Measurements from ENCODE around the gene RPS6KB2. TPM values are rescaled to one million over a fixed set of nuclear protein-coding genes. Genes with fewer than 3 reads are reported as not detected.
A peak's percentile ranks its signal among the peaks of the same experiment; 100 is the strongest.

The RPS6KB2 gene
- polyA plus RNA-seq, 6 donors from 2014 or later = 37.9 to 54.7 (median 50.0) TPM

- H3K4me3 Mint-ChIP-seq = peak overlapping the region; percentile 86 to 99 (median 98)
These were observed 55.8 kb downstream of the RPS6KB2 start for GRCh38 chr11:67483831-67484665.

GRCh38 chr11:67484847-67485311 lies 56.6 kb downstream of the RPS6KB2 start:
- Mint-ChIP-seq H3K27me3 (no peaks in the 10 kb centered on the region), H3K9me3 (no peaks in the 10 kb centered on the region), H3K36me3 (peaks cover 8 to 14% of the 10 kb centered on the region in 2 donors), H3K4me1 (peaks cover 42 to 67% (median 66%) of the 10 kb centered on the region in 3 donors), H3K4me3 (peak overlapping the region; percentile 86 to 99 (median 98)), H3K27ac (peak overlapping the region; percentile 61 to 97 (median 96))
- DNase-seq = peak; percentile 70
- ATAC-seq (ENCODE audit: low read depth in 2 of 2) = peak; percentile 40 to 45

More at GRCh38 chr11:67483831-67484665, 55.8 kb downstream of the RPS6KB2 start:
- Mint-ChIP-seq H3K27me3 (no peaks in the 10 kb centered on the region), H3K9me3 (no peaks in the 10 kb centered on the region), H3K27ac (peak overlapping the region; percentile 61 to 99 (median 96)), H3K4me1 (peaks cover 42 to 64% (median 62%) of the 10 kb centered on the region in 3 donors), H3K36me3 (peaks cover 8 to 10% of the 10 kb centered on the region in 2 donors)
- DNase-seq = no peak
- ATAC-seq (ENCODE audit: low read depth in 2 of 2) = no peak

Other genes with a start within 250 kb of the RPS6KB2 start
- gene GRK2, start 162.0 kb upstream of the RPS6KB2 start, polyA plus RNA-seq (ENCODE audit: low read depth in 6 of 6) = 10 to 100 TPM; 17.9 to 63.4 (median 31.7) TPM
- gene ANKRD13D, start 139.2 kb upstream of the RPS6KB2 start, polyA plus RNA-seq (ENCODE audit: low read depth in 6 of 6) = 10 to 100 TPM in 2 of 6 donors, 1 to 10 TPM in 4; 3.5 to 18.4 (median 8.4) TPM
- under 1 TPM in 1 of 6 donors, not detected in 5; 0.18 TPM for gene SSH3, start 125.0 kb upstream of the RPS6KB2 start, polyA plus RNA-seq (ENCODE audit: low read depth in 6 of 6)
- gene POLD4, start 74.9 kb upstream of the RPS6KB2 start, polyA plus RNA-seq (ENCODE audit: low read depth in 6 of 6) = 100 to 1,000 TPM; 340 to 535 (median 458) TPM
- gene CLCF1, start 54.9 kb upstream of the RPS6KB2 start, polyA plus RNA-seq (ENCODE audit: low read depth in 6 of 6) = 10 to 100 TPM in 1 of 6 donors, 1 to 10 TPM in 5; 5.3 to 10.4 (median 7.7) TPM
- gene RAD9A, start 36.5 kb upstream of the RPS6KB2 start, polyA plus RNA-seq (ENCODE audit: low read depth in 6 of 6) = 10 to 100 TPM in 4 of 6 donors, 1 to 10 TPM in 2; 6.7 to 17.5 (median 11.0) TPM
- 100 to 1,000 TPM; 492 to 795 (median 530) TPM for gene PPP1CA, start 26.6 kb upstream of the RPS6KB2 start, polyA plus RNA-seq (ENCODE audit: low read depth in 6 of 6)
- 100 to 1,000 TPM; 190 to 304 (median 239) TPM for gene TBC1D10C, start 24.4 kb upstream of the RPS6KB2 start, polyA plus RNA-seq (ENCODE audit: low read depth in 6 of 6)
- gene CARNS1, start 12.8 kb upstream of the RPS6KB2 start, polyA plus RNA-seq (ENCODE audit: low read depth in 6 of 6) = 1 to 10 TPM in 5 of 6 donors, under 1 TPM in 1; 0.80 to 2.9 (median 1.7) TPM
- 1,000 to 10,000 TPM in 3 of 6 donors, 100 to 1,000 TPM in 3; 953 to 1,146 (median 1,009) TPM for gene PTPRCAP, start 9.2 kb downstream of the RPS6KB2 start, polyA plus RNA-seq (ENCODE audit: low read depth in 6 of 6)
- 1 to 10 TPM; 6.5 to 9.9 (median 8.7) TPM for gene CORO1B, start 15.0 kb downstream of the RPS6KB2 start, polyA plus RNA-seq (ENCODE audit: low read depth in 6 of 6)
- gene GPR152, start 24.2 kb downstream of the RPS6KB2 start, polyA plus RNA-seq (ENCODE audit: low read depth in 6 of 6) = 1 to 10 TPM in 5 of 6 donors, not detected in 1; 1.1 to 2.5 (median 1.7) TPM
- 1 to 10 TPM in 5 of 6 donors, not detected in 1; 1.5 to 6.8 (median 2.1) TPM for gene CABP4, start 26.9 kb downstream of the RPS6KB2 start, polyA plus RNA-seq (ENCODE audit: low read depth in 6 of 6)
- gene TMEM134, start 40.8 kb downstream of the RPS6KB2 start, polyA plus RNA-seq (ENCODE audit: low read depth in 6 of 6) = 100 to 1,000 TPM; 183 to 250 (median 221) TPM
- gene AIP, start 54.5 kb downstream of the RPS6KB2 start, polyA plus RNA-seq (ENCODE audit: low read depth in 6 of 6) = 100 to 1,000 TPM in 4 of 6 donors, 10 to 100 TPM in 2; 86.8 to 149 (median 120) TPM
- 10 to 100 TPM; 10.9 to 34.9 (median 14.5) TPM for gene PITPNM1, start 76.9 kb downstream of the RPS6KB2 start, polyA plus RNA-seq (ENCODE audit: low read depth in 6 of 6)
- gene CDK2AP2, start 79.7 kb downstream of the RPS6KB2 start, polyA plus RNA-seq (ENCODE audit: low read depth in 6 of 6) = 100 to 1,000 TPM in 5 of 6 donors, 10 to 100 TPM in 1; 87.4 to 161 (median 111) TPM
- gene CABP2, start 95.0 kb downstream of the RPS6KB2 start, polyA plus RNA-seq (ENCODE audit: low read depth in 6 of 6) = not detected
- 100 to 1,000 TPM; 225 to 406 (median 317) TPM for gene GSTP1, start 155.3 kb downstream of the RPS6KB2 start, polyA plus RNA-seq (ENCODE audit: low read depth in 6 of 6)
- gene NDUFV1, start 178.4 kb downstream of the RPS6KB2 start, polyA plus RNA-seq (ENCODE audit: low read depth in 6 of 6) = 100 to 1,000 TPM; 110 to 165 (median 124) TPM
- gene NUDT8, start 201.4 kb downstream of the RPS6KB2 start, polyA plus RNA-seq (ENCODE audit: low read depth in 6 of 6) = 10 to 100 TPM in 3 of 6 donors, 1 to 10 TPM in 3; 2.9 to 15.3 (median 10.0) TPM
- not detected for gene TBX10, start 211.3 kb downstream of the RPS6KB2 start, polyA plus RNA-seq (ENCODE audit: low read depth in 6 of 6)
- 1 to 10 TPM in 5 of 6 donors, under 1 TPM in 1; 0.80 to 6.6 (median 2.5) TPM for gene ACY3, start 222.2 kb downstream of the RPS6KB2 start, polyA plus RNA-seq (ENCODE audit: low read depth in 6 of 6)
- 1 to 10 TPM in 2 of 6 donors, under 1 TPM in 1, not detected in 3; 0.30 to 2.4 (median 1.1) TPM for gene ALDH3B2, start 246.1 kb downstream of the RPS6KB2 start, polyA plus RNA-seq (ENCODE audit: low read depth in 6 of 6)